GM21360 (cell line): Measurements from ENCODE around the gene TTC27.
A peak's percentile ranks its signal among the peaks of the same experiment; 100 is the strongest.

Experiments
- ATAC-seq: cut with Tn5 transposase; IDR thresholded peaks from one replicate; pipeline ENCODE4 v1.9.1; 2021; ENCODE audit warnings: mild to moderate bottlenecking, moderate library complexity; ENCODE audit not compliant: unreplicated experiment

TTC27 gene

GRCh38 chr2:32802877-32803276, 175.0 kb downstream of the TTC27 start:
- no peak for ATAC-seq

GRCh38 chr2:32804205-32804604, 176.4 kb downstream of the TTC27 start:
- no peak for ATAC-seq

GRCh38 chr2:32805104-32806095, 177.6 kb downstream of the TTC27 start:
- ATAC-seq = no peak

GRCh38 chr2:32806857-32807256, 179.0 kb downstream of the TTC27 start:
- ATAC-seq = no peak

- ATAC-seq = no peak
Observed at GRCh38 chr2:32807662-32808061, 179.8 kb downstream of the TTC27 start.

- no peak for ATAC-seq
Observed at GRCh38 chr2:32810909-32811495, 183.2 kb downstream of the TTC27 start.

GRCh38 chr2:32811696-32812095, 183.8 kb downstream of the TTC27 start:
- no peak for ATAC-seq

GRCh38 chr2:32812316-32812715, 184.5 kb downstream of the TTC27 start:
- ATAC-seq = no peak

GRCh38 chr2:32820088-32820487, 192.2 kb downstream of the TTC27 start:
- no peak for ATAC-seq

GRCh38 chr2:32820701-32821100, 192.9 kb downstream of the TTC27 start:
- no peak for ATAC-seq

GRCh38 chr2:32824070-32824809, 196.4 kb downstream of the TTC27 start:
- ATAC-seq = no peak

GRCh38 chr2:32825291-32825712, 197.5 kb downstream of the TTC27 start:
- no peak for ATAC-seq

- ATAC-seq = no peak
Observed at GRCh38 chr2:32830196-32830595, 202.3 kb downstream of the TTC27 start.

- no peak for ATAC-seq
Observed at GRCh38 chr2:32832821-32833220, 205.0 kb downstream of the TTC27 start.

GRCh38 chr2:32833709-32834108, 205.9 kb downstream of the TTC27 start:
- no peak for ATAC-seq

GRCh38 chr2:32835148-32835547, 207.3 kb downstream of the TTC27 start:
- peak; percentile 59 for ATAC-seq

GRCh38 chr2:32836933-32837332, 209.1 kb downstream of the TTC27 start:
- ATAC-seq = no peak

- peak; percentile 65 for ATAC-seq
Observed at GRCh38 chr2:32838418-32838817, 210.6 kb downstream of the TTC27 start.

- no peak for ATAC-seq
Observed at GRCh38 chr2:32838949-32839348, 211.1 kb downstream of the TTC27 start.

GRCh38 chr2:32841931-32842898, 214.4 kb downstream of the TTC27 start:
- no peak for ATAC-seq
